ENCODE measurements around the gene C17orf113. TPM values are rescaled to one million over a fixed set of nuclear protein-coding genes. Genes with fewer than 3 reads are reported as not detected.

C17orf113 gene
- not detected in 2 replicates for total RNA-seq (2014; rRNA removed; shearing (Covaris generic))

GRCh38 chr17:42050393-42051012, at the start of gene C17orf113:
TSS of gene C17orf113 (minus strand) at chr17:42050601. CDS start at chr17:42043376, 7,225 bp downstream.
- no peak for DNase-seq (ENCODE audit: low spot score)

DNA sequence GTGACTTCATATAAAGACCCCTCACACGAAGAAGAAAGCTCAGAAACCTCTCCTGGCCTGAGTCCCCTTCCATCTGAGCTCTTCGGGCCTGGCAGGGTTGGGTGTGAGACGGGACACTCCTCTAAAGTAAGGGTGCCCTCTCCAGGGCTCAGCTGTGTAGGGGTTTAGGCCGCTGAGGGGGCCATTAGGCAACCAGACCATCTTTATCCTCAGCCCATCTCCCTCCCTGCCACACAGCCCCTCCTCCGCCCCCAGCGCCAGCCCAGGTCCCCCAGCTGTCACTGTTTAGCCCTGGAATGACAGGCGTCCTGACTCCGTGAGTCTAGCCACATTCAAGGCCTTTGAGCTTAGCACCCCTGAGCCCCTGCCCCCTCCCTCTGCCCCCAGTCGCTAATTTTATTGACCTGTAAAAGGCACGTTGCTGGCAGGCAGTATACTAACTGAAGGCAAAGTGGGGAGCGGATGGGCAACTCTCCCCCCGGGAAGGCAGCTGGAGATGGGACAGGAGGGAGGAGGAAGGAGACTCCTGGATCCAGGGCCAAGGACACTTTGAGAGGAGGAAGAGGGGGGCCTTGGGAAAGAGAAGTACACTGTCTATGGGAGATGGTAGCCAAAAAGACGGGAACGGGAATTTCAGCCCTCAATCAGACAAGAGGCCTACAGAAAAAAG, 48.5 kb upstream of the C17orf113 start:
- no peak for DNase-seq (ENCODE audit: low spot score)

- DNase-seq (ENCODE audit: low spot score): no peak
Measured at GRCh38 chr17:42097691-42098631, 47.6 kb upstream of the C17orf113 start, which contains the start of gene ZNF385C. TSS of gene ZNF385C (minus strand) at chr17:42098473. CDS start at chr17:42063056, 35,417 bp downstream.

- DNase-seq (ENCODE audit: low spot score): no peak
Measured at GRCh38 chr17:42096360-42097111, 46.1 kb upstream of the C17orf113 start.

- no peak for DNase-seq (ENCODE audit: low spot score)
Measured at GRCh38 chr17:42094375-42095069, 44.1 kb upstream of the C17orf113 start.

GRCh38 chr17:42092939-42093338, 42.5 kb upstream of the C17orf113 start:
- no peak for DNase-seq (ENCODE audit: low spot score)

- no peak for DNase-seq (ENCODE audit: low spot score)
Measured at GRCh38 chr17:42090964-42091790, 40.8 kb upstream of the C17orf113 start.

DNA sequence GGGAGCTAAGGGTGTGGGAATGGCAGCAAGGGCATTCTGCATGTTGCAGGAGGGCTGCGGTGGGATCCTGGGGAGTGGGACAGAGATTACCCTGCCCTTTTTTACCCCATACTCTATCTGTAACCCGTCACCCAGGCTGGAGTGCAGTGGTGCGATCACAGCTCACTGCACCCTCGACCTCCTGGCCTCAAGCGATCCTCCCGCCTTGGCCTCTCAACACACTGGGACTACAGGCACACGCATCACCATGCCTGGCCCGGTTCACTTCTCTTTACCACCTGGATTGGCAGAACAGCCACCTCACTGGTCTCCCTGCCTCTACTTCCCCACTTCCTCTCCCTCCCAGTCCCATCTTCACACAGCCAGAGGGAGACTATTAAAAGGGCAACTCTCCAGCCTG, 38.3 kb upstream of the C17orf113 start:
- DNase-seq (ENCODE audit: low spot score): no peak

DNA sequence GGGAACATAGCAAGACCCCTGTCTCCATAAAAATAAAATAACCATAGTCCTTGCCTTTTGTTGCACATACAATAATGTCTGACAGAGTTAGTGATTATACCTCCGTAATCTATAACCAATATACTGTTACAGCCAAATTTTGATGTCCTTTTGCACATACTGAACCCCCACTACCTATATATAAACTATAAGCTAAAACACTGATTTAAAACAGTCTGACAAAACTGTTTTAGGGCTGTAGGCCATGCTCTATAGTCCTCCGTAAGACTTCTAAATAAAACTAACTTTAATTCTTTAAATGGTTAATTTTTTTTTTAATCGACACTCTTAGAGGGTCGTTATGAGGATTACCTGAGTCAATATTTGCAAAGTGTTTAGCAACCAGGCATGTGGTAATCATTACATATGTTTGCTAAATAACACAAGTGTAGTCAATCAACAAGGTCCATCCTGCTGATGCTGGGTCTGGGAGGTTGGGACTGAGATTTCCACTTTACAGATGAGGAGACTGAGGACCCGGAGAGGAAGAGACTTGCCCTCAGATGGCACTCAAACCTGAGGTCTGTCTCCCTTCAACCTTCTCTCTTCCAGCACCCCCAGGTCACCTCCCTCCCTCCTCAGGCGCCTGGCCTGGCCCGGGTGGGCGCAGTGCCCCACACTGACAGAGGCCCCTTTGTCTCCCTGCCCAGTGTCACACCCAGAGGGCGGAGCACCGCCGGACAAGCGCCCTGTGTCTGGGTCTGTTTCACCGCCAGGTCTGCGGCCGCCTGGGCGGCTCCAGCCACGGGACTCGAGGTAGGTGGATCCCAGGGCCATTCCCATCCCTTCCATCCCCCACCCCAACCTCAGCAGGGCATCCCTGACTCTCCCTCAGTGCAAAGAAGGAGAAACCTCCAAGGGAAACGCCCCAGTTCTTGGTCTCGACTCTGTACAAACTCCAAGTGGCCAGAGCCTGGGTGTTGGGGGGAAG, 37.6 kb upstream of the C17orf113 start:
- no peak for DNase-seq (ENCODE audit: low spot score)

GRCh38 chr17:42087042-42087701, 36.8 kb upstream of the C17orf113 start:
- no peak for DNase-seq (ENCODE audit: low spot score)

GRCh38 chr17:42081516-42082129, 31.2 kb upstream of the C17orf113 start:
- DNase-seq (ENCODE audit: low spot score): no peak

DNA sequence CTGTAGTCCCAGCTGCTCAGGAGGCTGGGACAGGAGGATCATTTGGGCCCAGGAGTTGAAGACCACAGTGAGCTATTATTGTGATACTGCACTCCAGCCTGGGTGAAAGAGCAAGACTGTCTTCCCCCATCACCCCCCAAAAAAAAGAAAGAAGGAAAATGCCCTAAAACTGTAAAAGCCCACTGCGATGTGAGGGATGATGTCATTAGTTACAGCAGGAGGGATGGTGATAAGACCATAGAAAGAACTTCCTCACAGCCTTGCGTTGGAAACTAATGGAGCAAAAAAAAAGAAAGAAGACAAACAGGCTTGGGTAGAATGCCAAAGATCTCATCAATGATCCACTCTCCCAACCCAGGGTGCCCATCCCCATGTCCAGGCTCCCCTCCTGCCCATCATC, 29.1 kb upstream of the C17orf113 start:
- no peak for DNase-seq (ENCODE audit: low spot score)

GRCh38 chr17:42078396-42079043, 28.1 kb upstream of the C17orf113 start:
- DNase-seq (ENCODE audit: low spot score): no peak

DNA sequence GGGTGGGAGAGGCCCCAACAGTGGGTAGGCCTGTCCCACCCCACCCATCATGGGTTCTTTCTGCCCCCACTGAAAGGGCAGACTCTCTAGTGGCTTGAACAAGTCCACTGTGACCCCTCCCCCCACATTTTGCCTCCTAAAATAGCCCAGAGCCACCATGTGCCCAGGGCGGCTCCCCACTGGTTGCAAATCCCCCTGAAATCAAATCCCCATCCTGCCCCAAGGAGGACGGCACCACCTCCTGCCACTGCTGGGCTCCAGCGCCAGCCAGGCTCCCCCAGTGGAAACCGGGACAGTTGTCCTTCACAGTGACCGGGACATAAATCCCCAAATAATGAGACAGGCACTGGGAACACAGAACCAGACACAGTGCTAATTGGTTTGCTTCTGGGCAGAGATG, 27.4 kb upstream of the C17orf113 start:
- DNase-seq (ENCODE audit: low spot score): no peak

DNA sequence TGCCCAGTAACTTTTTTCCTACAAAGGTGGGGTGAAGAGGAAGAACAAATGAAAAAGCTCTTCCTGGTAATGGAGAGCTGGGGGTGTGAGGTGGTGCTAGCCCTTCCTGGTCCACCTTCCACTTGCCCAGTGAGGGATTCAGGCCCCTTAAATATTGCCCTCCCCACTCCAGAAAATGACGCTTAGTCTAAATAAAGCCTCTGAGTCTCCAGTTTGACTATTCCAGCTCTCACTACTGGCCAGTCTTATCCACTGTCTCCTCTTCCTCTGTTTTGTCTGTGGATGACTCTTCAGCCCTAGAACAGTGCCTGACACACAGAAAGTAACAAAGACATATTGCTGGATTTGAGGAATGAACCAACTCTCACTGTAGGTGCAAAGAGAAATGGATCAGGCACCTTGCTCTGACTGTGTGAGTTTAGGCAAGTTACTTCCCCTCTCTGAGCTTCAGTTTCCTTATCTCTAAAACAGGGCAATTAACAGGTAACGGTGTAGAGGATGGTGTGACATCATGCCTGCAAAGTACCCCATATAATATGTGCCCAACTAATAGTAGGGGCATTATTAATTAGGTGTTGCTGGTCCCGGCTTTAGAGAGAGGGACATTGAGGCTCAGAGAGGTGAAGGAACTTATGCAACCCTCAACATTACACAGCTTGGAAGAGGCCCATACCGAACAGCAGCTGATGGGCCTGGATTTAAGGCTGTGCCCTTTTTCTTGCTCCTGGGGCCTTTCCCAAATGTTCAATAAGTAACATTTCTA, 26.6 kb upstream of the C17orf113 start:
- DNase-seq (ENCODE audit: low spot score): no peak

- DNase-seq (ENCODE audit: low spot score): no peak
Measured at GRCh38 chr17:42075789-42076188, 25.4 kb upstream of the C17orf113 start.

All from A172 (cell line).